HPDE6-E6E7 (cell line): ENCODE measurements around the gene LRIG1.
A peak's percentile ranks its signal among the peaks of the same experiment; 100 is the strongest.

ENCODE experiments used
- DNase-seq: peaks from one replicate; pipeline ENCODE4 v3.0.0; 2011; ENCODE audit warnings: missing footprints; ENCODE audit errors: extremely low spot score

LRIG1 gene

GRCh38 chr3:66443118-66443803 is 57.6 kb downstream of the LRIG1 start:
- DNase-seq, result no peak

GRCh38 chr3:66442254-66443117 is 58.3 kb downstream of the LRIG1 start:
- DNase-seq, result peak; percentile 6

GRCh38 chr3:66441692-66442091 is 59.1 kb downstream of the LRIG1 start:
- no peak for DNase-seq

- DNase-seq, result peak; percentile 10
These were observed 59.7 kb downstream of the LRIG1 start for GRCh38 chr3:66441129-66441528.

- no peak for DNase-seq
These were observed 61.0 kb downstream of the LRIG1 start for GRCh38 chr3:66439666-66440344.

- no peak for DNase-seq
These were observed 62.8 kb downstream of the LRIG1 start for GRCh38 chr3:66438046-66438445.

GRCh38 chr3:66437341-66437929 is 63.4 kb downstream of the LRIG1 start:
- no peak for DNase-seq

GRCh38 chr3:66435989-66436388 is 64.8 kb downstream of the LRIG1 start:
- DNase-seq, result no peak

GRCh38 chr3:66434726-66435125 is 66.1 kb downstream of the LRIG1 start:
- no peak for DNase-seq

- DNase-seq, result no peak
These were observed 67.4 kb downstream of the LRIG1 start for GRCh38 chr3:66433522-66433782.

GRCh38 chr3:66432767-66433521 is 67.9 kb downstream of the LRIG1 start:
- DNase-seq, result no peak

- DNase-seq, result no peak
These were observed 68.6 kb downstream of the LRIG1 start for GRCh38 chr3:66432041-66432766.

GRCh38 chr3:66431494-66431893 is 69.3 kb downstream of the LRIG1 start:
- no peak for DNase-seq

GRCh38 chr3:66430876-66431275 is 69.9 kb downstream of the LRIG1 start:
- no peak for DNase-seq

- peak; percentile 36 for DNase-seq
These were observed 72.1 kb downstream of the LRIG1 start for GRCh38 chr3:66428733-66429132.

- no peak for DNase-seq
These were observed 72.8 kb downstream of the LRIG1 start for GRCh38 chr3:66427951-66428474.

- DNase-seq, result no peak
These were observed 73.5 kb downstream of the LRIG1 start for GRCh38 chr3:66427352-66427751.

- DNase-seq, result no peak
These were observed 74.7 kb downstream of the LRIG1 start for GRCh38 chr3:66426135-66426534.

- DNase-seq, result no peak
These were observed 75.2 kb downstream of the LRIG1 start for GRCh38 chr3:66425576-66426114.

- no peak for DNase-seq
These were observed 75.8 kb downstream of the LRIG1 start for GRCh38 chr3:66425032-66425431.
